ENCODE results near the gene PIM1. TPM values are rescaled to one million over a fixed set of nuclear protein-coding genes. Genes with fewer than 3 reads are reported as not detected.

The PIM1 gene
- total and polyA plus RNA-seq, 12 donors = 2.8 to 36.6 (median 19.3) TPM

- DNase-seq = peak in 6 of 7 donors; percentile 44 to 84 (median 72)
- H3K4me1 ChIP-seq (replicated peaks in 1 of 2) = peaks cover 13 to 44% of the 10 kb centered on the region in 2 donors
Measured at GRCh38 chr6:37131104-37131959, 38.6 kb upstream of the PIM1 start.

GRCh38 chr6:37131960-37132253 lies 38.0 kb upstream of the PIM1 start:
- DNase-seq = no peak
- intact Hi-C loops (cut with DNase I) = no loop called here
- peaks cover 13 to 45% of the 10 kb centered on the region in 2 donors for H3K4me1 ChIP-seq (replicated peaks in 1 of 2)
- H3K27me3 ChIP-seq = no peaks in the 10 kb centered on the region
- no peak for TF ChIP-seq POLR2A (IDR thresholded peaks at IDR 0.05)
- TF ChIP-seq, protein P1, sequence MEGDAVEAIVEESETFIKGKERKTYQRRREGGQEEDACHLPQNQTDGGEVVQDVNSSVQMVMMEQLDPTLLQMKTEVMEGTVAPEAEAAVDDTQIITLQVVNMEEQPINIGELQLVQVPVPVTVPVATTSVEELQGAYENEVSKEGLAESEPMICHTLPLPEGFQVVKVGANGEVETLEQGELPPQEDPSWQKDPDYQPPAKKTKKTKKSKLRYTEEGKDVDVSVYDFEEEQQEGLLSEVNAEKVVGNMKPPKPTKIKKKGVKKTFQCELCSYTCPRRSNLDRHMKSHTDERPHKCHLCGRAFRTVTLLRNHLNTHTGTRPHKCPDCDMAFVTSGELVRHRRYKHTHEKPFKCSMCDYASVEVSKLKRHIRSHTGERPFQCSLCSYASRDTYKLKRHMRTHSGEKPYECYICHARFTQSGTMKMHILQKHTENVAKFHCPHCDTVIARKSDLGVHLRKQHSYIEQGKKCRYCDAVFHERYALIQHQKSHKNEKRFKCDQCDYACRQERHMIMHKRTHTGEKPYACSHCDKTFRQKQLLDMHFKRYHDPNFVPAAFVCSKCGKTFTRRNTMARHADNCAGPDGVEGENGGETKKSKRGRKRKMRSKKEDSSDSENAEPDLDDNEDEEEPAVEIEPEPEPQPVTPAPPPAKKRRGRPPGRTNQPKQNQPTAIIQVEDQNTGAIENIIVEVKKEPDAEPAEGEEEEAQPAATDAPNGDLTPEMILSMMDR (IDR thresholded peaks at IDR 0.05) = no peak
- H3K36me3 ChIP-seq (replicated peaks in 1 of 2) = no peaks in the 10 kb centered on the region
- H3K9me3 ChIP-seq (replicated peaks in 1 of 3) = no peaks in the 10 kb centered on the region
- peak overlapping the region in 2 of 5 donors; percentile 71 to 81 for H3K27ac ChIP-seq
- no peak overlapping the region for H3K4me3 ChIP-seq

More at GRCh38 chr6:37131104-37131959, 38.6 kb upstream of the PIM1 start:
- TF ChIP-seq, protein P1 (IDR thresholded peaks at IDR 0.05) = no peak
- TF ChIP-seq POLR2A (IDR thresholded peaks at IDR 0.05) = no peak
- no peaks in the 10 kb centered on the region for H3K27me3 ChIP-seq
- H3K9me3 ChIP-seq (replicated peaks in 1 of 3) = no peaks in the 10 kb centered on the region
- no peaks in the 10 kb centered on the region for H3K36me3 ChIP-seq (replicated peaks in 1 of 2)
- H3K4me3 ChIP-seq = no peak overlapping the region
- WGBS, 4 donors = 34 to 69% (median 62%) methylated on average over 5 to 15 of the region's 15 CpGs
- peak overlapping the region in 2 of 5 donors; percentile 71 to 81 for H3K27ac ChIP-seq
- intact Hi-C loops (cut with DNase I) = no loop called here

GRCh38 chr6:37134036-37134395 lies 35.9 kb upstream of the PIM1 start:
- DNase-seq = peak in 3 of 7 donors; percentile 39 to 41 (median 41)
- Histone ChIP-seq H3K9me3 (replicated peaks in 1 of 3) (no peaks in the 10 kb centered on the region), H3K4me3 (no peak overlapping the region), H3K4me1 (replicated peaks in 1 of 2) (peaks cover 13 to 52% of the 10 kb centered on the region in 2 donors), H3K27me3 (no peaks in the 10 kb centered on the region), H3K27ac (peak overlapping the region in 3 of 5 donors; percentile 57 to 77 (median 68)), H3K36me3 (replicated peaks in 1 of 2) (no peaks in the 10 kb centered on the region)
- TF ChIP-seq, protein P1 (IDR thresholded peaks at IDR 0.05) = no peak
- 46 to 57% (median 51%) methylated on average over 8 of the region's 8 CpGs for WGBS, 4 donors
- intact Hi-C loops (cut with DNase I) = no loop called here

- TF ChIP-seq, protein P1 (IDR thresholded peaks at IDR 0.05) = no peak
- no peak for TF ChIP-seq POLR2A (IDR thresholded peaks at IDR 0.05)
- peaks cover 13 to 52% of the 10 kb centered on the region in 2 donors for H3K4me1 ChIP-seq (replicated peaks in 1 of 2)
- DNase-seq = peak; percentile 62 to 82 (median 78)
- no peaks in the 10 kb centered on the region for H3K9me3 ChIP-seq (replicated peaks in 1 of 3)
- peak overlapping the region in 3 of 5 donors; percentile 57 to 77 (median 68) for H3K27ac ChIP-seq
- intact Hi-C loops (cut with DNase I) = no loop called here
- no peaks in the 10 kb centered on the region for H3K36me3 ChIP-seq (replicated peaks in 1 of 2)
- H3K27me3 ChIP-seq = no peaks in the 10 kb centered on the region
- H3K4me3 ChIP-seq = no peak overlapping the region
- 38 to 52% (median 46%) methylated on average over 11 of the region's 11 CpGs for WGBS, 4 donors
Measured at GRCh38 chr6:37134396-37135191, 35.4 kb upstream of the PIM1 start.
